T-cell (primary cell): Measurements from ENCODE around the gene APOD. TPM values are rescaled to one million over a fixed set of nuclear protein-coding genes. Genes with fewer than 3 reads are reported as not detected.
A peak's percentile ranks its signal among the peaks of the same experiment; 100 is the strongest.

ENCODE experiments used
- ATAC-seq, 4 experiments: fragments of 200-7000 bp in 3 of 4; fragments of 150-1000 bp in 1 of 4; cut with Tn5 transposase; replicated peaks in 1 of 4; 1 replicate in 3 of 4; 2 replicates in 1 of 4; pipeline ENCODE4 v1.10.0; 2021; ENCODE audit warnings: moderate library complexity in 3 of 4, mild to moderate bottlenecking in 2 of 4, moderate number of reproducible peaks in 1 of 4
- CTCF ChIA-PET, 2 donors: fragments of 300-600 bp; sonication (Branson Sonifier 250); formaldehyde crosslinking; loops; one replicate each; lab custom pipeline; 2022; ENCODE audit warnings: antibody characterized with exemption in 2 of 2; lab: Charles Lee
- POLR2A ChIA-PET, 2 donors: fragments of 300-600 bp; sonication (Branson Sonifier 250); formaldehyde crosslinking; loops; one replicate each; lab custom pipeline; 2022; ENCODE audit warnings: antibody characterized with exemption in 2 of 2; lab: Charles Lee
- DNase-seq, 35 experiments: peaks; one replicate each; pipeline versions ENCODE4 v3.0.0 to v3.0.0-alpha.2; 2013 to 2023
- H3K27ac ChIP-seq: one replicate; pipeline ENCODE4 v1.5.1; 2013; ENCODE audit warnings: low read length
- H3K27me3 ChIP-seq, 2 experiments: replicated peaks in 1 of 2; 1 replicate in 1 of 2; 2 replicates in 1 of 2; pipeline versions ENCODE4 v1.6.1 to v1.7.0; 2013; ENCODE audit warnings: low read length in 1 of 2, mixed read lengths in 1 of 2; ENCODE audit not compliant: control insufficient read depth in 2 of 2, insufficient read depth in 2 of 2; ENCODE audit errors: extremely low read depth in 1 of 2
- H3K36me3 ChIP-seq, 2 donors: 1 replicate in 1 of 2; 2 replicates in 1 of 2; pipeline versions ENCODE4 v1.6.1 to v1.7.0; 2013; ENCODE audit warnings: low read length in 1 of 2; ENCODE audit not compliant: control insufficient read depth in 2 of 2, insufficient read depth in 1 of 2; ENCODE audit errors: extremely low read depth in 1 of 2
- H3K4me1 ChIP-seq, 2 experiments: 1 replicate in 1 of 2; 2 replicates in 1 of 2; pipeline versions ENCODE4 v1.6.1 to v1.7.0; 2013; ENCODE audit warnings: low read length in 2 of 2, mixed read lengths in 1 of 2; ENCODE audit not compliant: insufficient read depth in 2 of 2, control insufficient read depth in 1 of 2; ENCODE audit errors: extremely low read depth in 1 of 2
- H3K4me3 ChIP-seq, 2 donors: 1 replicate in 1 of 2; 2 replicates in 1 of 2; pipeline versions ENCODE4 v1.5.1 to v1.7.0; 2013; ENCODE audit warnings: mild to moderate bottlenecking in 2 of 2, low read length in 1 of 2, moderate library complexity in 1 of 2; ENCODE audit not compliant: control insufficient read depth in 1 of 2; ENCODE audit errors: extremely low read depth in 1 of 2
- H3K9me3 ChIP-seq: 2 replicates; pipeline ENCODE4 v1.7.0; 2013
- H3K27ac Mint-ChIP-seq, 2 donors: one replicate each; pipeline ENCODE4 v1.8.0; 2020 to 2021; ENCODE audit warnings: mild to moderate bottlenecking in 2 of 2, mixed read lengths in 2 of 2
- H3K27me3 Mint-ChIP-seq, 2 donors: one replicate each; pipeline ENCODE4 v1.8.0; 2021 to 2022; ENCODE audit warnings: mixed read lengths in 2 of 2
- H3K36me3 Mint-ChIP-seq: one replicate; pipeline ENCODE4 v1.8.0; 2021; ENCODE audit warnings: mixed read lengths
- H3K4me1 Mint-ChIP-seq, 3 donors: one replicate each; pipeline ENCODE4 v1.8.0; 2020 to 2022; ENCODE audit warnings: mixed read lengths in 3 of 3, mild to moderate bottlenecking in 1 of 3
- H3K4me3 Mint-ChIP-seq, 3 donors: one replicate each; pipeline ENCODE4 v1.8.0; 2020 to 2022; ENCODE audit warnings: mild to moderate bottlenecking in 3 of 3, mixed read lengths in 3 of 3, moderate library complexity in 3 of 3
- H3K9me3 Mint-ChIP-seq, 3 donors: one replicate each; pipeline ENCODE4 v1.8.0; 2020 to 2022; ENCODE audit warnings: mixed read lengths in 3 of 3
- WGBS: methylation state at CpG from one replicate; pipeline ENCODE4 v1.1.5; 2013; ENCODE audit warnings: missing lambda C conversion rate; ENCODE audit not compliant: insufficient coverage; 5-methylcytosine and 5-hydroxymethylcytosine counted together
- total RNA-seq, 35 experiments: library from RNA in 6 of 35; stranded (reverse) in 6 of 35; fragments of 120-200 nt in 1 of 35; gene quantifications; one replicate each; pipeline versions ENCODE4 v1.2.1 to v1.2.4 and lab custom pipeline; 2013 to 2026

The APOD gene
- total RNA-seq, 5 donors from 2014 or later (not counting 1 experiment from before 2014, with no cell fraction given), result 0.55 TPM; not detected in 4

GRCh38 chr3:195587824-195588223 lies 4.1 kb upstream of the APOD start:
- Histone ChIP-seq H3K27me3 (peaks cover 0 to 3% of the 10 kb centered on the region in 2 experiments), H3K36me3 (no peaks in the 10 kb centered on the region), H3K9me3 (no peaks in the 10 kb centered on the region), H3K4me1 (peaks cover 14 to 15% of the 10 kb centered on the region in 2 experiments), H3K4me3 (no peak overlapping the region), H3K27ac (no peak overlapping the region)
- WGBS, result 51% methylated on average over 2 of the region's 5 CpGs
- Mint-ChIP-seq H3K4me1 (peaks cover 0 to 5% (median 3%) of the 10 kb centered on the region in 3 donors), H3K4me3 (no peak overlapping the region), H3K9me3 (no peaks in the 10 kb centered on the region), H3K27ac (no peak overlapping the region), H3K36me3 (no peaks in the 10 kb centered on the region), H3K27me3 (no peaks in the 10 kb centered on the region)
- DNase-seq, result no peak
- ChIA-PET CTCF (no interaction called here), POLR2A (interaction anchor here in 1 of 2 donors (0.6 kb wide), 2 partner anchors 212 to 336 kb away, joined by 3 to 4 read pairs; no protein-coding TSS in a partner anchor)
- peak in 1 of 4 experiments; percentile 55 for ATAC-seq

GRCh38 chr3:195587406-195587805 lies 3.7 kb upstream of the APOD start:
- Histone ChIP-seq H3K9me3 (no peaks in the 10 kb centered on the region), H3K27ac (no peak overlapping the region), H3K4me3 (no peak overlapping the region), H3K4me1 (peaks cover 14 to 15% of the 10 kb centered on the region in 2 experiments), H3K27me3 (peaks cover 0 to 3% of the 10 kb centered on the region in 2 experiments), H3K36me3 (no peaks in the 10 kb centered on the region)
- ChIA-PET CTCF (no interaction called here), POLR2A (interaction anchor here in 1 of 2 donors (0.6 kb wide), 2 partner anchors 212 to 336 kb away, joined by 3 to 4 read pairs; no protein-coding TSS in a partner anchor)
- no peak overlapping the region for H3K4me3 Mint-ChIP-seq
- H3K4me1 Mint-ChIP-seq, result peaks cover 0 to 5% (median 3%) of the 10 kb centered on the region in 3 donors
- no peaks in the 10 kb centered on the region for H3K27me3 Mint-ChIP-seq
- no peak overlapping the region for H3K27ac Mint-ChIP-seq
- no peaks in the 10 kb centered on the region for H3K9me3 Mint-ChIP-seq
- H3K36me3 Mint-ChIP-seq, result no peaks in the 10 kb centered on the region
- DNase-seq (no peak), ATAC-seq (no peak)
- no CpG with 5 or more reads among the region's 4 CpGs for WGBS

GRCh38 chr3:195584543-195584870 lies 767 bp upstream of the APOD start:
- POLR2A ChIA-PET, result interaction anchor here (0.7 kb wide), 3 partner anchors 12 to 595 kb away, joined by 3 to 4 read pairs (median 4); no protein-coding TSS in a partner anchor
- DNase-seq, result no peak
- H3K4me1 ChIP-seq, result peaks cover 14 to 15% of the 10 kb centered on the region in 2 experiments
- H3K9me3 ChIP-seq, result no peaks in the 10 kb centered on the region
- WGBS, result 85% methylated on average over 4 of the region's 4 CpGs
- Mint-ChIP-seq H3K27ac (no peak overlapping the region), H3K4me3 (no peak overlapping the region), H3K27me3 (no peaks in the 10 kb centered on the region), H3K36me3 (no peaks in the 10 kb centered on the region), H3K4me1 (peaks cover 0 to 5% (median 3%) of the 10 kb centered on the region in 3 donors), H3K9me3 (no peaks in the 10 kb centered on the region)
- peaks cover 0 to 3% of the 10 kb centered on the region in 2 experiments for H3K27me3 ChIP-seq
- no peaks in the 10 kb centered on the region for H3K36me3 ChIP-seq
- H3K4me3 ChIP-seq, result no peak overlapping the region
- ATAC-seq, result no peak
- no peak overlapping the region for H3K27ac ChIP-seq
- CTCF ChIA-PET, result no interaction called here

GRCh38 chr3:195582947-195583346 lies 793 bp downstream of the APOD start:
- Mint-ChIP-seq H3K4me3 (no peak overlapping the region), H3K4me1 (peaks cover 0 to 5% (median 3%) of the 10 kb centered on the region in 3 donors), H3K9me3 (no peaks in the 10 kb centered on the region), H3K27ac (no peak overlapping the region), H3K27me3 (no peaks in the 10 kb centered on the region), H3K36me3 (no peaks in the 10 kb centered on the region)
- Histone ChIP-seq H3K36me3 (no peaks in the 10 kb centered on the region), H3K4me1 (peaks cover 8 to 14% of the 10 kb centered on the region in 2 experiments), H3K27ac (no peak overlapping the region), H3K27me3 (peaks cover 0 to 8% of the 10 kb centered on the region in 2 experiments), H3K9me3 (no peaks in the 10 kb centered on the region), H3K4me3 (no peak overlapping the region)
- DNase-seq (no peak), ATAC-seq (no peak)
- POLR2A ChIA-PET, result interaction anchor here in 1 of 2 donors (0.7 kb wide), 1 partner anchor 45 kb away, joined by 4 read pairs; no protein-coding TSS in a partner anchor
- WGBS, result 86% methylated on average over 6 of the region's 9 CpGs
- CTCF ChIA-PET, result no interaction called here

- no peak overlapping the region for H3K27ac ChIP-seq
- H3K9me3 ChIP-seq, result no peaks in the 10 kb centered on the region
- CTCF ChIA-PET, result interaction anchor here in 1 of 2 donors (0.6 kb wide), 1 partner anchor 24 kb away, joined by 3 read pairs; no protein-coding TSS in a partner anchor
- no peaks in the 10 kb centered on the region for H3K36me3 Mint-ChIP-seq
- peaks cover 0 to 2% of the 10 kb centered on the region in 2 experiments for H3K4me1 ChIP-seq
- no peak overlapping the region for H3K4me3 ChIP-seq
- H3K27ac Mint-ChIP-seq, result no peak overlapping the region
- peaks cover 0 to 2% (median 1%) of the 10 kb centered on the region in 3 donors for H3K4me1 Mint-ChIP-seq
- DNase-seq (no peak), ATAC-seq (no peak)
- WGBS, result 94% methylated on average over 2 of the region's 6 CpGs
- H3K4me3 Mint-ChIP-seq, result no peak overlapping the region
- H3K36me3 ChIP-seq, result no peaks in the 10 kb centered on the region
- no peaks in the 10 kb centered on the region for H3K27me3 Mint-ChIP-seq
- no peaks in the 10 kb centered on the region for H3K9me3 Mint-ChIP-seq
- POLR2A ChIA-PET, result interaction anchor here in 1 of 2 donors (0.7 kb wide), 1 partner anchor 1503 kb away, joined by 3 read pairs; no protein-coding TSS in a partner anchor
- H3K27me3 ChIP-seq, result peaks cover 0 to 8% of the 10 kb centered on the region in 2 experiments
These were observed 2.8 kb downstream of the APOD start for GRCh38 chr3:195580744-195581443.

GRCh38 chr3:195579281-195579680 lies 4.5 kb downstream of the APOD start:
- Histone ChIP-seq H3K36me3 (no peaks in the 10 kb centered on the region), H3K4me1 (no peaks in the 10 kb centered on the region), H3K27me3 (peaks cover 0 to 8% of the 10 kb centered on the region in 2 experiments), H3K4me3 (no peak overlapping the region), H3K27ac (no peak overlapping the region), H3K9me3 (no peaks in the 10 kb centered on the region)
- Mint-ChIP-seq H3K4me3 (no peak overlapping the region), H3K27ac (no peak overlapping the region), H3K9me3 (no peaks in the 10 kb centered on the region), H3K4me1 (no peaks in the 10 kb centered on the region), H3K27me3 (no peaks in the 10 kb centered on the region), H3K36me3 (no peaks in the 10 kb centered on the region)
- ATAC-seq, result no peak
- no peak for DNase-seq
- ChIA-PET CTCF (no interaction called here), POLR2A (no interaction called here)
- 92% methylated on average over 9 of the region's 12 CpGs for WGBS
